GM21529 (cell line): ENCODE data around the gene NECAB3.
A peak's percentile ranks its signal among the peaks of the same experiment; 100 is the strongest.

Experiments
- ATAC-seq: cut with Tn5 transposase; IDR thresholded peaks from one replicate; pipeline ENCODE4 v1.9.1; 2021; ENCODE audit not compliant: unreplicated experiment

The NECAB3 gene

GRCh38 chr20:33666293-33667244 lies 7.7 kb downstream of the NECAB3 start, which contains the start of gene ACTL10:
ACTL10 (plus strand) TSS chr20:33666943; CDS start chr20:33667498, 555 bp downstream.
- ATAC-seq = peak; percentile 63

- ATAC-seq = no peak
Measured at GRCh38 chr20:33664762-33665144, 9.5 kb downstream of the NECAB3 start.

- ATAC-seq = no peak
Measured at GRCh38 chr20:33664085-33664761, 10.0 kb downstream of the NECAB3 start.

- peak; percentile 48 for ATAC-seq
Measured at GRCh38 chr20:33663161-33664084, 10.8 kb downstream of the NECAB3 start.

GRCh38 chr20:33662172-33662571 lies 12.1 kb downstream of the NECAB3 start, which contains the start of gene C20orf144:
C20orf144 (plus strand) TSS chr20:33662327; CDS start chr20:33662346, 19 bp downstream.
- ATAC-seq = no peak

- ATAC-seq = no peak
Measured at GRCh38 chr20:33660685-33661058, 13.6 kb downstream of the NECAB3 start.

GRCh38 chr20:33660035-33660684 lies 14.1 kb downstream of the NECAB3 start:
- ATAC-seq = no peak

- no peak for ATAC-seq
Measured at GRCh38 chr20:33659341-33660034, 14.7 kb downstream of the NECAB3 start.

- ATAC-seq = no peak
Measured at GRCh38 chr20:33658929-33659328, 15.3 kb downstream of the NECAB3 start.

GRCh38 chr20:33658510-33658909 lies 15.7 kb downstream of the NECAB3 start:
- no peak for ATAC-seq

GRCh38 chr20:33657704-33658095 lies 16.5 kb downstream of the NECAB3 start:
- ATAC-seq = no peak

GRCh38 chr20:33656783-33657703 lies 17.2 kb downstream of the NECAB3 start:
- ATAC-seq = no peak

- ATAC-seq = no peak
Measured at GRCh38 chr20:33656010-33656782, 18.0 kb downstream of the NECAB3 start.

- no peak for ATAC-seq
Measured at GRCh38 chr20:33655164-33655563, 19.1 kb downstream of the NECAB3 start.

- no peak for ATAC-seq
Measured at GRCh38 chr20:33654680-33655161, 19.5 kb downstream of the NECAB3 start.

- no peak for ATAC-seq
Measured at GRCh38 chr20:33653900-33654596, 20.2 kb downstream of the NECAB3 start.

- ATAC-seq = peak; percentile 35
Measured at GRCh38 chr20:33653218-33653899, 20.9 kb downstream of the NECAB3 start.
